ENCODE measurements around the gene XIRP1.

DNA sequence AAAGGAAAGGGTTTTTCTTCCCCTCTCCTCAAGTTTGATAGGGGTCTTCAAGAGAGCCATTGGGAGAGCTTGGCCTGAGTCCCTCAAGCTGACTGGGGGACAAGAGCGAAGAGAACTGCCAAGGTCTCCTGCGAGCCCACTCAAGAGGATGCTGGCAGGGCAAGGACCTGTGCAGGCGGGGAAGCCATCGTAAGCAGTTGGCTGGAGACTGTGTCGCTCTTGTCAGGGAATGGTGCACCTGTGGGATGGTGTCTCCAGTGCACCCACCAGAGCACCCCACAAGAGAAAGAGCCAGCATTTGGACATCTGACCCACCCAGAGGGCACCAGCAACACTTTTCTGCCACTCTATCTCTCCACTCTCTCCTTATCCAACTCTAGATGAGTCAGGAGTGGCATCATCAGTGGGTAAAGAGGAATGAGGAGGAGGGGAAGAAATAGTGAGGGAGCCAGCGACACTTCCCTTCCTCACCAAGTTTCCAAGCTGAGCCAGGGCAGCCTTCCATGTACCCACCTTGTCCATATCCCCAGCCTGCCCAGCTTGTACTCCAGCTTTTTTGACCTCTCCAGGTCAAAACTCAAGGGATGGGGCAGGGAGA lies 13.6 kb upstream of the XIRP1 start:
- TF ChIP-seq CTCF (conservative IDR thresholded peaks at IDR 0.05; ENCODE audit: low read length) (no peak), EZH2phosphoT487 (IDR thresholded peaks at IDR 0.05; ENCODE audit: borderline replicate concordance) (no peak)

All from Loucy (cell line).